Spleen (tissue), 11 donors: ENCODE measurements around the gene TRIO. TPM values are rescaled to one million over a fixed set of nuclear protein-coding genes. Genes with fewer than 3 reads are reported as not detected.

Experiments
- DNase-seq: peaks from one replicate; pipeline ENCODE4 v3.0.0-alpha.2; 2020
- H3K27ac ChIP-seq, 8 donors: fragments of 200-600 bp; sonication (generic) in 7 of 8; 1 replicate in 4 of 8; 2 replicates in 4 of 8; pipeline versions ENCODE4 v1.5.0 to v1.8.0; 2016 to 2021; ENCODE audit warnings: inconsistent platforms in 4 of 8, mild to moderate bottlenecking in 4 of 8, moderate library complexity in 1 of 8
- H3K27me3 ChIP-seq, 7 donors: fragments of 200-600 bp; sonication (generic) in 6 of 7; replicated peaks in 1 of 7; 1 replicate in 4 of 7; 2 replicates in 3 of 7; pipeline versions ENCODE4 v1.5.0 to v1.8.0; 2016 to 2021; ENCODE audit warnings: inconsistent platforms in 3 of 7, mild to moderate bottlenecking in 1 of 7
- H3K36me3 ChIP-seq, 6 donors: fragments of 200-600 bp; sonication (generic) in 5 of 6; 1 replicate in 4 of 6; 2 replicates in 2 of 6; pipeline versions ENCODE4 v1.5.0 to v1.8.0; 2016 to 2021; ENCODE audit warnings: inconsistent platforms in 2 of 6
- H3K4me1 ChIP-seq, 6 donors: fragments of 200-600 bp; sonication (generic) in 5 of 6; 1 replicate in 3 of 6; 2 replicates in 3 of 6; pipeline versions ENCODE4 v1.5.0 to v1.8.0; 2016 to 2021; ENCODE audit warnings: inconsistent platforms in 3 of 6
- H3K4me3 ChIP-seq, 8 donors: fragments of 200-600 bp; sonication (generic) in 7 of 8; 1 replicate in 4 of 8; 2 replicates in 4 of 8; pipeline versions ENCODE4 v1.5.0 to v1.8.0; 2016 to 2021; ENCODE audit warnings: inconsistent platforms in 4 of 8, mild to moderate bottlenecking in 4 of 8, moderate library complexity in 2 of 8
- H3K9me3 ChIP-seq, 8 donors: fragments of 200-600 bp; sonication (generic) in 7 of 8; 1 replicate in 4 of 8; 2 replicates in 4 of 8; pipeline versions ENCODE4 v1.5.0 to v1.8.0; 2016 to 2021; ENCODE audit warnings: inconsistent platforms in 4 of 8
- CTCF ChIP-seq, 11 experiments: fragments of 200-600 bp in 7 of 11; fragments of 450-650 bp in 4 of 11; sonication (generic) in 4 of 11; IDR thresholded peaks in 8 of 11; conservative IDR thresholded peaks in 3 of 11; 1 replicate in 7 of 11; 2 replicates in 4 of 11; pipeline versions ENCODE4 v1.4.0 to v1.8.0; 2016 to 2021; ENCODE audit warnings: antibody characterized with exemption in 11 of 11, inconsistent platforms in 4 of 11, mild to moderate bottlenecking in 1 of 11
- POLR2A ChIP-seq, 3 donors: fragments of 450-650 bp; IDR thresholded peaks; one replicate each; pipeline ENCODE4 v1.5.1; 2017; ENCODE audit warnings: antibody characterized with exemption in 3 of 3, mild to moderate bottlenecking in 1 of 3
- POLR2AphosphoS5 ChIP-seq, 3 donors: sonication (generic); formaldehyde crosslinking; IDR thresholded peaks; one replicate each; pipeline ENCODE4 v1.5.1; 2017; ENCODE audit warnings: antibody characterized with exemption in 3 of 3
- WGBS, 5 donors: extraction: QIAGEN DNeasy Blood & Tissue Kit in 3 of 5; methylation state at CpG; one replicate each; pipeline versions ENCODE4 v1.1.5 to v1.1.7; 2013 to 2018; 5-methylcytosine and 5-hydroxymethylcytosine counted together
- intact Hi-C: fragments of 100-400 bp; cut with DNase I; formaldehyde crosslinking; loops from one replicate; pipeline ENCODE4 v1.15.0; 2023; ENCODE audit warnings: low total_unique reads
- polyA plus RNA-seq, 3 donors: library from polyadenylated mRNA; stranded (reverse); fragments of 200-250 nt; gene quantifications; one replicate each; pipeline ENCODE4 v1.2.1, GENCODE V29; 2013
- total RNA-seq, 7 donors: library from RNA; depleted of rRNA in 3 of 7; stranded (reverse); fragments of >200 nt in 3 of 7; fragmentation: NEBNext Ultra II Directional in 4 of 7; extraction: Animal tissue kit (Norgen Biotek cat#: 25700) in 4 of 7; gene quantifications; one replicate each; pipeline versions ENCODE4 v1.1.0 to v1.2.1, GENCODE V29; 2016 to 2021
- donor health status: healthy with polysubstance abuse.
- donor health status: DM: no; HTN: no; CAD: no; lungs with moderate emphysema.
- donor health status: DM: no; HTN: no; CAD: no.
- donor health status: Bipolar disorder and iron deficiency.
- donor health status: healthy.
- donor health status: DM: no; HTN: no; CAD: no.
- donor health status: DM: yes; HTN: yes; CAD: no.

Gene TRIO
- total and polyA plus RNA-seq, 10 donors: 21.5 to 280 (median 190) TPM

GRCh38 chr5:14276380-14276779 lies 133.2 kb downstream of the TRIO start:
- Histone ChIP-seq H3K4me3 (no peak overlapping the region), H3K27me3 (no peaks in the 10 kb centered on the region), H3K4me1 (peaks cover 0 to 14% (median 9%) of the 10 kb centered on the region in 6 donors), H3K27ac (no peak overlapping the region), H3K9me3 (no peaks in the 10 kb centered on the region), H3K36me3 (peaks cover 0 to 27% (median 14%) of the 10 kb centered on the region in 6 donors)
- 90 to 96% (median 94%) methylated on average over 9 of the region's 9 CpGs for WGBS, 5 donors
- DNase-seq: no peak
- intact Hi-C loops: loop anchor here (10.0 kb wide), 1 partner anchor 292 kb away; no protein-coding TSS in a partner anchor
- TF ChIP-seq POLR2A (IDR thresholded peaks at IDR 0.05) (no peak), POLR2AphosphoS5 (IDR thresholded peaks at IDR 0.05) (no peak), CTCF (IDR thresholded peaks at IDR 0.05 in 8 of 11, conservative IDR thresholded peaks at IDR 0.05 in 3 of 11) (no peak)

- Histone ChIP-seq H3K4me3 (no peak overlapping the region), H3K4me1 (peaks cover 0 to 14% (median 9%) of the 10 kb centered on the region in 6 donors), H3K9me3 (no peaks in the 10 kb centered on the region), H3K27ac (peak overlapping the region in 1 of 8 donors; percentile 16), H3K36me3 (peaks cover 0 to 30% (median 11%) of the 10 kb centered on the region in 6 donors), H3K27me3 (no peaks in the 10 kb centered on the region)
- 75 to 83% (median 79%) methylated on average over 9 of the region's 9 CpGs for WGBS, 5 donors
- TF ChIP-seq CTCF (IDR thresholded peaks at IDR 0.05 in 8 of 11, conservative IDR thresholded peaks at IDR 0.05 in 3 of 11): no peak
- no peak for TF ChIP-seq POLR2AphosphoS5 (IDR thresholded peaks at IDR 0.05)
- TF ChIP-seq POLR2A (IDR thresholded peaks at IDR 0.05): no peak
- intact Hi-C loops: loop anchor here (10.0 kb wide), 1 partner anchor 293 kb away; no protein-coding TSS in a partner anchor
- no peak for DNase-seq
Measured at GRCh38 chr5:14277385-14278320, 134.5 kb downstream of the TRIO start.

GRCh38 chr5:14280294-14280854 lies 137.2 kb downstream of the TRIO start:
- H3K36me3 ChIP-seq: peaks cover 0 to 44% (median 11%) of the 10 kb centered on the region in 6 donors
- H3K27me3 ChIP-seq: no peaks in the 10 kb centered on the region
- DNase-seq: no peak
- TF ChIP-seq CTCF (IDR thresholded peaks at IDR 0.05 in 8 of 11, conservative IDR thresholded peaks at IDR 0.05 in 3 of 11): no peak
- H3K4me3 ChIP-seq: no peak overlapping the region
- intact Hi-C loops: no loop called here
- H3K9me3 ChIP-seq: no peaks in the 10 kb centered on the region
- H3K4me1 ChIP-seq: peaks cover 0 to 14% (median 9%) of the 10 kb centered on the region in 6 donors
- WGBS, 5 donors: 87 to 94% (median 91%) methylated on average over 11 of the region's 11 CpGs
- no peak overlapping the region for H3K27ac ChIP-seq

GRCh38 chr5:14281746-14282181 lies 138.6 kb downstream of the TRIO start:
- no peak for TF ChIP-seq POLR2A (IDR thresholded peaks at IDR 0.05)
- TF ChIP-seq CTCF (IDR thresholded peaks at IDR 0.05 in 8 of 11, conservative IDR thresholded peaks at IDR 0.05 in 3 of 11): no peak
- no peak for TF ChIP-seq POLR2AphosphoS5 (IDR thresholded peaks at IDR 0.05)
- H3K4me1 ChIP-seq: peaks cover 3 to 21% (median 17%) of the 10 kb centered on the region in 6 donors
- no peak for DNase-seq
- 74 to 83% (median 78%) methylated on average over 3 of the region's 3 CpGs for WGBS, 5 donors
- H3K9me3 ChIP-seq: no peaks in the 10 kb centered on the region
- peaks cover 0 to 47% (median 11%) of the 10 kb centered on the region in 6 donors for H3K36me3 ChIP-seq
- no peak overlapping the region for H3K27ac ChIP-seq
- intact Hi-C loops: no loop called here
- H3K4me3 ChIP-seq: no peak overlapping the region
- H3K27me3 ChIP-seq: no peaks in the 10 kb centered on the region
